Neural cell (in vitro differentiated cells): Measurements from ENCODE around the gene PARP15. TPM values are rescaled to one million over a fixed set of nuclear protein-coding genes. Genes with fewer than 3 reads are reported as not detected.

ENCODE experiments used
- H2AFZ ChIP-seq: fragments of 200-600, 300-800 bp; sonication (generic), shearing (Covaris generic); 2 replicates; pipeline ENCODE4 v1.6.0; 2014; ENCODE audit warnings: low read depth, mild to moderate bottlenecking, antibody characterized with exemption, low read length, moderate library complexity
- H3F3A ChIP-seq: fragments of 200-600 bp; shearing (Covaris generic); 2 replicates; pipeline ENCODE4 v1.6.1; 2016; ENCODE audit warnings: mild to moderate bottlenecking, moderate library complexity, mixed read lengths, antibody characterized with exemption, low read length; ENCODE audit not compliant: insufficient read depth, poor library complexity, severe bottlenecking
- H3K27ac ChIP-seq: fragments of 200-600, 300-800 bp; sonication (generic), shearing (Covaris generic); 2 replicates; pipeline ENCODE4 v1.5.1; 2014; ENCODE audit warnings: mild to moderate bottlenecking, low read length, moderate library complexity
- H3K27me3 ChIP-seq: fragments of 300-800, 200-600 bp; sonication (generic), shearing (Covaris generic); 2 replicates; pipeline ENCODE4 v1.6.0; 2014; ENCODE audit warnings: mild to moderate bottlenecking, low read depth, low read length, moderate library complexity; ENCODE audit not compliant: insufficient read depth
- H3K36me3 ChIP-seq: fragments of 300-800, 200-600 bp; sonication (generic), shearing (Covaris generic); 2 replicates; pipeline ENCODE4 v1.5.1; 2014; ENCODE audit warnings: mild to moderate bottlenecking, antibody characterized with exemption, low read length, moderate library complexity; ENCODE audit not compliant: insufficient read depth
- H3K4me2 ChIP-seq: fragments of 300-800, 200-600 bp; sonication (generic), shearing (Covaris generic); 2 replicates; pipeline ENCODE4 v1.6.0; 2014; ENCODE audit warnings: mild to moderate bottlenecking, low read length
- H3K4me3 ChIP-seq: fragments of 300-800, 200-600 bp; sonication (generic), shearing (Covaris generic); 2 replicates; pipeline ENCODE4 v1.5.1; 2014; ENCODE audit warnings: mild to moderate bottlenecking, low read length, moderate library complexity
- H3K79me2 ChIP-seq: fragments of 200-600 bp; shearing (Covaris generic); replicated peaks from 2 replicates; pipeline ENCODE4 v1.6.0; 2014; ENCODE audit warnings: mild to moderate bottlenecking, low read length, moderate library complexity; ENCODE audit not compliant: insufficient read depth
- H3K9ac ChIP-seq: fragments of 300-800, 200-600 bp; sonication (generic), shearing (Covaris generic); 2 replicates; pipeline ENCODE4 v1.6.1; 2016; ENCODE audit warnings: mild to moderate bottlenecking, low read length, mixed read lengths
- H3K9me2 ChIP-seq: fragments of 200-600 bp; shearing (Covaris generic); 2 replicates; pipeline ENCODE4 v1.6.1; 2016; ENCODE audit warnings: mild to moderate bottlenecking, low read length, mixed read lengths; ENCODE audit not compliant: insufficient read depth
- H3K9me3 ChIP-seq: fragments of 200-600, 300-800 bp; sonication (generic), shearing (Covaris generic); 2 replicates; pipeline ENCODE4 v1.6.1; 2016; ENCODE audit warnings: mild to moderate bottlenecking, mixed run types, low read length, moderate library complexity, mixed read lengths
- H4K20me1 ChIP-seq: fragments of 200-600 bp; shearing (Covaris generic); 2 replicates; pipeline ENCODE4 v1.6.1; 2016; ENCODE audit warnings: mild to moderate bottlenecking, mixed run types; ENCODE audit not compliant: insufficient read depth
- EP300 ChIP-seq: fragments of 450-650 bp; conservative IDR thresholded peaks from 2 replicates; pipeline ENCODE4 v1.6.1; 2014; ENCODE audit warnings: antibody characterized with exemption, mild to moderate bottlenecking, moderate library complexity; ENCODE audit not compliant: poor library complexity, severe bottlenecking
- EZH2 ChIP-seq: fragments of 200-600, 300-800 bp; shearing (Covaris generic), sonication (generic); IDR thresholded peaks from 2 replicates; pipeline ENCODE4 v1.6.1; 2014; ENCODE audit warnings: antibody characterized with exemption, low read length, borderline replicate concordance, mild to moderate bottlenecking; ENCODE audit not compliant: insufficient read depth, poor library complexity, severe bottlenecking
- MXI1 ChIP-seq: fragments of 450-650 bp; conservative IDR thresholded peaks from 2 replicates; pipeline ENCODE4 v1.6.1; 2014; ENCODE audit warnings: antibody characterized with exemption, mild to moderate bottlenecking; ENCODE audit not compliant: poor library complexity, severe bottlenecking
- POLR2AphosphoS5 ChIP-seq: IDR thresholded peaks from 2 replicates; pipeline ENCODE4 v1.6.1; 2012
- RAD21 ChIP-seq: fragments of 450-650 bp; conservative IDR thresholded peaks from 2 replicates; pipeline ENCODE4 v1.6.1; 2014; ENCODE audit warnings: antibody characterized with exemption, mild to moderate bottlenecking, moderate library complexity
- SMC3 ChIP-seq: fragments of 450-650 bp; conservative IDR thresholded peaks from 2 replicates; pipeline ENCODE4 v1.6.1; 2014; ENCODE audit warnings: antibody characterized with exemption, mild to moderate bottlenecking, moderate library complexity; ENCODE audit not compliant: poor library complexity
- TAF1 ChIP-seq: IDR thresholded peaks from 2 replicates; pipeline ENCODE4 v1.6.1; 2012; ENCODE audit warnings: low read depth
- polyA plus RNA-seq: library from polyadenylated mRNA; depleted of rRNA; stranded (reverse); fragments of >200 nt; gene quantifications from 2 replicates; pipeline ENCODE4 v1.2.3, GENCODE V29; 2014
- TF ChIP-seq, protein P1 (sequence below): IDR thresholded peaks from 2 replicates; pipeline ENCODE4 v1.6.1; 2012; ENCODE audit warnings: borderline replicate concordance
- TF ChIP-seq, protein P2 (sequence below): fragments of 450-650 bp; IDR thresholded peaks from 2 replicates; pipeline ENCODE4 v1.5.1; 2014; ENCODE audit warnings: antibody characterized with exemption, mild to moderate bottlenecking, moderate library complexity; ENCODE audit not compliant: poor library complexity, severe bottlenecking

PARP15 gene
- polyA plus RNA-seq, 1 donor from 2014 or later, result not detected

DNA sequence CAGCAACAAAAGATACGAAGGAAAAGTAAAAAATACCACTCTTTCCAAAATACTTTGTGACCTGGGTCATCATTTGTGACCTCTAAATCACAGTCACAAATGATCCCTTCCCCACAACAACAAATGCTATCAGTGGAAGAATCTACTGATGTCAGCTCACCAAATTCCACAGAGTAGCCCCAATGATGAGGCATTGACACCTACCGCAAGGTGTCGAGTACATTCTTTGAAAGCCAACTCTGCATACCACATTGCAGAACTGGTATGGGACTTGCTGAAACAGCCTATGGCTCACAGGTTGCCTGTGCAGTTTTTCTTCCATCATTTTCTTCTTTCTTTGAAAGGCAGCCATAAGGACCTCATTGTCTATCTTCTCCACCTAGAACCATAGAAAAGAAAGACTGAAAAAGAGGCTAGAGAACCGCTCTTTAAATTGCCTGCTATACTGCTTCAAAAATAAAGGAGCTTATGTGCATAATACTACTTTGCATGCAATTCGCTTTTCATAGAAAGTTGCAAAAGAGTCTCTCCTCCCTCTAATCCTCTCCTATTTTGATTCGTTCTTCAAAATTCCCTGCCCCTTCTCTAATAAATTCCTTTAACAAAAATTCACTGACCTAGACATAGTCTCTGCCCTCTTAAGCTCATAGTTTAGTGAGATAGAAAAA is 41.4 kb upstream of the PARP15 start:
- Histone ChIP-seq H3K79me2 (no peaks in the 10 kb centered on the region), H3K9me3 (no peaks in the 10 kb centered on the region), H3K9ac (no peak overlapping the region), H3K4me2 (no peak overlapping the region), H2AFZ (no peak overlapping the region), H3K36me3 (no peaks in the 10 kb centered on the region), H3K4me3 (no peak overlapping the region), H3K27ac (no peak overlapping the region), H3K27me3 (no peaks in the 10 kb centered on the region), H3F3A (no peaks in the 10 kb centered on the region), H4K20me1 (no peaks in the 10 kb centered on the region), H3K9me2 (no peaks in the 10 kb centered on the region)
- TF ChIP-seq TAF1, result no peak
- no peak for TF ChIP-seq RAD21

DNA sequence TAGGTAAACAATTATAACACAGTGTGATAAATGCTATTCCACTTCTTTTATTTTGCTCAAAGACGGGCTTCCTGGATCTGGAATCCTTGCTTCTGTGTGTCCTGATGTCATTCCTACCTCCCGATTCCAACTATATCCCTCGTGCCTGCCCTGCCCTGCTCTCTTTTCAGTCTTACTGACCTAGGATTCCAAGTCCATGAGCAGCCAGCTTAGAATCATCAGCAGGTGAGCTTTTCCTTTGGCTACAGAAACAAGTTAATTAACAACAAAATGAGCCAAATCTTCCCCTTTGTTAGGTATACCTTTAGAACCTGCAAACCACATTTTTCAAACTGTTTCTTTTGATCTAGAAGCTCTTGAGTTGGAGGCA is 40.8 kb upstream of the PARP15 start:
- Histone ChIP-seq H3F3A (no peaks in the 10 kb centered on the region), H3K27me3 (no peaks in the 10 kb centered on the region), H3K9me2 (no peaks in the 10 kb centered on the region), H2AFZ (no peak overlapping the region), H3K27ac (no peak overlapping the region), H3K4me2 (no peak overlapping the region), H4K20me1 (no peaks in the 10 kb centered on the region), H3K9me3 (no peaks in the 10 kb centered on the region), H3K79me2 (no peaks in the 10 kb centered on the region), H3K4me3 (no peak overlapping the region), H3K36me3 (no peaks in the 10 kb centered on the region), H3K9ac (no peak overlapping the region)
- TF ChIP-seq MXI1, result no peak
- no peak for TF ChIP-seq EZH2
- TF ChIP-seq RAD21, result no peak
- TF ChIP-seq, protein P1, sequence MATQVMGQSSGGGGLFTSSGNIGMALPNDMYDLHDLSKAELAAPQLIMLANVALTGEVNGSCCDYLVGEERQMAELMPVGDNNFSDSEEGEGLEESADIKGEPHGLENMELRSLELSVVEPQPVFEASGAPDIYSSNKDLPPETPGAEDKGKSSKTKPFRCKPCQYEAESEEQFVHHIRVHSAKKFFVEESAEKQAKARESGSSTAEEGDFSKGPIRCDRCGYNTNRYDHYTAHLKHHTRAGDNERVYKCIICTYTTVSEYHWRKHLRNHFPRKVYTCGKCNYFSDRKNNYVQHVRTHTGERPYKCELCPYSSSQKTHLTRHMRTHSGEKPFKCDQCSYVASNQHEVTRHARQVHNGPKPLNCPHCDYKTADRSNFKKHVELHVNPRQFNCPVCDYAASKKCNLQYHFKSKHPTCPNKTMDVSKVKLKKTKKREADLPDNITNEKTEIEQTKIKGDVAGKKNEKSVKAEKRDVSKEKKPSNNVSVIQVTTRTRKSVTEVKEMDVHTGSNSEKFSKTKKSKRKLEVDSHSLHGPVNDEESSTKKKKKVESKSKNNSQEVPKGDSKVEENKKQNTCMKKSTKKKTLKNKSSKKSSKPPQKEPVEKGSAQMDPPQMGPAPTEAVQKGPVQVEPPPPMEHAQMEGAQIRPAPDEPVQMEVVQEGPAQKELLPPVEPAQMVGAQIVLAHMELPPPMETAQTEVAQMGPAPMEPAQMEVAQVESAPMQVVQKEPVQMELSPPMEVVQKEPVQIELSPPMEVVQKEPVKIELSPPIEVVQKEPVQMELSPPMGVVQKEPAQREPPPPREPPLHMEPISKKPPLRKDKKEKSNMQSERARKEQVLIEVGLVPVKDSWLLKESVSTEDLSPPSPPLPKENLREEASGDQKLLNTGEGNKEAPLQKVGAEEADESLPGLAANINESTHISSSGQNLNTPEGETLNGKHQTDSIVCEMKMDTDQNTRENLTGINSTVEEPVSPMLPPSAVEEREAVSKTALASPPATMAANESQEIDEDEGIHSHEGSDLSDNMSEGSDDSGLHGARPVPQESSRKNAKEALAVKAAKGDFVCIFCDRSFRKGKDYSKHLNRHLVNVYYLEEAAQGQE, result no peak
- TF ChIP-seq SMC3, result no peak
- TF ChIP-seq TAF1, result no peak
- no peak for TF ChIP-seq POLR2AphosphoS5
- TF ChIP-seq, protein P2, sequence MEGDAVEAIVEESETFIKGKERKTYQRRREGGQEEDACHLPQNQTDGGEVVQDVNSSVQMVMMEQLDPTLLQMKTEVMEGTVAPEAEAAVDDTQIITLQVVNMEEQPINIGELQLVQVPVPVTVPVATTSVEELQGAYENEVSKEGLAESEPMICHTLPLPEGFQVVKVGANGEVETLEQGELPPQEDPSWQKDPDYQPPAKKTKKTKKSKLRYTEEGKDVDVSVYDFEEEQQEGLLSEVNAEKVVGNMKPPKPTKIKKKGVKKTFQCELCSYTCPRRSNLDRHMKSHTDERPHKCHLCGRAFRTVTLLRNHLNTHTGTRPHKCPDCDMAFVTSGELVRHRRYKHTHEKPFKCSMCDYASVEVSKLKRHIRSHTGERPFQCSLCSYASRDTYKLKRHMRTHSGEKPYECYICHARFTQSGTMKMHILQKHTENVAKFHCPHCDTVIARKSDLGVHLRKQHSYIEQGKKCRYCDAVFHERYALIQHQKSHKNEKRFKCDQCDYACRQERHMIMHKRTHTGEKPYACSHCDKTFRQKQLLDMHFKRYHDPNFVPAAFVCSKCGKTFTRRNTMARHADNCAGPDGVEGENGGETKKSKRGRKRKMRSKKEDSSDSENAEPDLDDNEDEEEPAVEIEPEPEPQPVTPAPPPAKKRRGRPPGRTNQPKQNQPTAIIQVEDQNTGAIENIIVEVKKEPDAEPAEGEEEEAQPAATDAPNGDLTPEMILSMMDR, result no peak
- no peak for TF ChIP-seq EP300
